GM15510 (cell line): Measurements from ENCODE around the gene NCK2.

ENCODE experiments used
- POLR2A ChIP-seq: IDR thresholded peaks from 3 replicates; pipeline ENCODE4 v1.6.1; 2011; ENCODE audit warnings: borderline replicate concordance; ENCODE audit not compliant: insufficient read length; ENCODE audit errors: extremely low read depth

NCK2 gene

GRCh38 chr2:105744909-105745853 is at the start of gene NCK2:
NCK2 (plus strand) TSS chr2:105744912; CDS start chr2:105855064, 110,152 bp downstream.
- TF ChIP-seq POLR2A, result peak; percentile 28

GRCh38 chr2:105697781-105698449 is 46.8 kb upstream of the NCK2 start:
- TF ChIP-seq POLR2A, result no peak

- TF ChIP-seq POLR2A, result no peak
Observed at GRCh38 chr2:105698820-105699219, 45.9 kb upstream of the NCK2 start.

- TF ChIP-seq POLR2A, result no peak
Observed at GRCh38 chr2:105701042-105701441, 43.7 kb upstream of the NCK2 start.

- TF ChIP-seq POLR2A, result no peak
Observed at GRCh38 chr2:105708697-105709096, 36.0 kb upstream of the NCK2 start.

GRCh38 chr2:105711394-105711793 is 33.3 kb upstream of the NCK2 start:
- no peak for TF ChIP-seq POLR2A

- TF ChIP-seq POLR2A, result no peak
Observed at GRCh38 chr2:105712166-105712915, 32.4 kb upstream of the NCK2 start.

- no peak for TF ChIP-seq POLR2A
Observed at GRCh38 chr2:105712981-105713596, 31.6 kb upstream of the NCK2 start.

GRCh38 chr2:105714141-105714540 is 30.6 kb upstream of the NCK2 start:
- TF ChIP-seq POLR2A, result no peak

- TF ChIP-seq POLR2A, result no peak
Observed at GRCh38 chr2:105718846-105719481, 25.7 kb upstream of the NCK2 start.

- TF ChIP-seq POLR2A, result no peak
Observed at GRCh38 chr2:105721991-105722511, 22.7 kb upstream of the NCK2 start.

- no peak for TF ChIP-seq POLR2A
Observed at GRCh38 chr2:105722726-105723297, 21.9 kb upstream of the NCK2 start.

- no peak for TF ChIP-seq POLR2A
Observed at GRCh38 chr2:105723431-105723830, 21.3 kb upstream of the NCK2 start.

GRCh38 chr2:105725388-105725787 is 19.3 kb upstream of the NCK2 start:
- TF ChIP-seq POLR2A, result no peak

- TF ChIP-seq POLR2A, result no peak
Observed at GRCh38 chr2:105730170-105730569, 14.5 kb upstream of the NCK2 start.

GRCh38 chr2:105731511-105731910 is 13.2 kb upstream of the NCK2 start:
- TF ChIP-seq POLR2A, result no peak
